Activated CD8-positive, alpha-beta T cell treated with anti-CD3 and anti-CD28 coated beads, Interleukin-2, amount 10 ng/mL, durations not matched to agents 7 days and 5 days (primary cell): ENCODE data around the gene SLC24A4. TPM values are rescaled to one million over a fixed set of nuclear protein-coding genes. Genes with fewer than 3 reads are reported as not detected.
"Not testable (repeated sequence)": the region's sequence is repeated elsewhere in the genome, so short reads cannot be mapped to it uniquely, and the experiment has no call there.

Source experiments
- ATAC-seq: fragments of 150-1000 bp; cut with Tn5 transposase; one replicate; pipeline ENCODE4 v1.10.0; 2021; ENCODE audit warnings: moderate library complexity
- CTCF ChIA-PET: fragments of 350-600 bp; sonication (Branson Sonifier 250); formaldehyde crosslinking; loops from one replicate; lab custom pipeline; 2021; ENCODE audit warnings: antibody characterized with exemption; lab: Charles Lee
- POLR2A ChIA-PET: fragments of 350-600 bp; sonication (Branson Sonifier 250); formaldehyde crosslinking; loops from one replicate; lab custom pipeline; 2021; ENCODE audit warnings: antibody characterized with exemption; lab: Charles Lee
- DNase-seq: peaks from one replicate; pipeline ENCODE4 v3.0.0-alpha.2; 2020
- H3K27ac Mint-ChIP-seq: one replicate; pipeline ENCODE4 v1.8.0; 2021; ENCODE audit warnings: mild to moderate bottlenecking, mixed read lengths
- H3K27me3 Mint-ChIP-seq: one replicate; pipeline ENCODE4 v1.8.0; 2021; ENCODE audit warnings: low read depth, mixed read lengths
- H3K36me3 Mint-ChIP-seq: one replicate; pipeline ENCODE4 v1.8.0; 2021; ENCODE audit warnings: low read depth, mixed read lengths
- H3K4me1 Mint-ChIP-seq: one replicate; pipeline ENCODE4 v1.8.0; 2021; ENCODE audit warnings: low read depth, mixed read lengths
- H3K4me3 Mint-ChIP-seq: one replicate; pipeline ENCODE4 v1.8.0; 2021; ENCODE audit warnings: mild to moderate bottlenecking, mixed read lengths
- H3K9me3 Mint-ChIP-seq: one replicate; pipeline ENCODE4 v1.8.0; 2022; ENCODE audit warnings: mixed read lengths; ENCODE audit not compliant: insufficient read depth
- total RNA-seq, 2 experiments: library from RNA; stranded (reverse); gene quantifications; one replicate each; pipeline ENCODE4 v1.2.3, GENCODE V29; 2021

The SLC24A4 gene
- total RNA-seq, 2 experiments from 2014 or later: 0.05 TPM; not detected in 1

DNA sequence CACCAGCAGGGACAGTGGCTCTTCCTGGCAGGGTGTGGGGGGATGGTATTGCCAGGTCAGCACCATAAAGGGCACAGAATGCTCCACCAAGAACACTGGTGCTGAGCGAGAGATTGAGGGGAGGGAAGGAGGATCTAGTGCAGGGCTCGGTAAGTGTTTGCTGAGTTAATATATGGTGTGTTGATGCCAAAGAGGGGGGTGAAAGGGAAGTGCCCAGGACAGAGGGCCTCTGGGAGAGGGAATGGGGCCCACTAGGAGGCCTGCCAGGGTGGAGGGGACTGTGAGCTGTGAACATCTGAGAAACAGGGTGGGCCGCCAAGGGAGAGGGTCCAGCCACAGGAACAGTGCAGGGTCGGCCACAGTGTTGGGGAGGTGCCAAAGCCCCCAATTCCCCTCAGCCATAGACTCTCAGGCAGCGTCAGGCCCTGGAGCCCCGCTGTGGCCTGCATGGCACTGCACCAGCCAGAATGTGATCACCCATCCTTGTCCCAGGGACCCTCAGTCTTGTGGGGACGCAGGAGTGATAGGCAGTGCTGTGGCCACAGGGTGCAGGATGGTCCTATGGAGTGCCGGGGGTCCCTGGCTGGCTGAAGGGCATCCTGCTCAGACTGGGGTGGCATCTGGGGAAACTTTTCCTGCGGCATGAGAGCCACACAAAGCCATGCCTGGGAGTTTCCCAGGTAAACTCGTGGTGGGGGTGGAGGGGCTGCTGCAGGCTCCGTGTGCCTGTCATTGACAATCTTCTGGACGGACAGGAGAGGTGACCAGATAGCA, 202.5 kb downstream of the SLC24A4 start:
- H3K27me3 Mint-ChIP-seq: no peaks in the 10 kb centered on the region
- H3K4me3 Mint-ChIP-seq: no peak overlapping the region
- peak overlapping the region; percentile 51 for H3K27ac Mint-ChIP-seq
- no peak for ATAC-seq
- DNase-seq: no peak
- ChIA-PET POLR2A (interaction anchor here (1.1 to 1.5 kb wide), 3 partner anchors 9 to 19 kb away, joined by 3 to 6 read pairs (median 4); no protein-coding TSS in a partner anchor), CTCF (no interaction called here)
- H3K4me1 Mint-ChIP-seq: peaks cover 87% of the 10 kb centered on the region
- no peaks in the 10 kb centered on the region for H3K9me3 Mint-ChIP-seq
- peaks cover 47% of the 10 kb centered on the region for H3K36me3 Mint-ChIP-seq

DNA sequence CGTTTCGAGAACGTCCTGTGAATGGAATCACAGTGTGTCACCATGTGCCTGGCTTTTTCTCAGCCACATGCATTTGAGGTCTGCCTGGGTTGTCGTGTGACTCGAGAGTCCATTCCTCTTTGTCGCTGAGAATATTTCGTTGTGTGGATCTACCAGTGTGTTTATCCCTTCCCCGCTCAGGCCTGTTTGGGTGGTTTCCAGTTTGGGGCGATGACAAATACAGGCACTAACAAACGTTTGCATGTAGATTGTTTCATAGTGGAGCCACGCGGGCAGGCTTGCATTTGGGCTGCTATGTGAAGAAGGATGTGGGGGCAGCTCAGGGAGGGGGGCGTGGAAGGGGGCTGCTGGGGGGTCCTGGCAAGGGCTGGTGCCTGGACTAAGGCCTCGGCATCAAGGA, 204.8 kb downstream of the SLC24A4 start:
- DNase-seq: no peak
- Mint-ChIP-seq H3K4me1 (peaks cover 87% of the 10 kb centered on the region), H3K27ac (peak overlapping the region; percentile 22)

DNA sequence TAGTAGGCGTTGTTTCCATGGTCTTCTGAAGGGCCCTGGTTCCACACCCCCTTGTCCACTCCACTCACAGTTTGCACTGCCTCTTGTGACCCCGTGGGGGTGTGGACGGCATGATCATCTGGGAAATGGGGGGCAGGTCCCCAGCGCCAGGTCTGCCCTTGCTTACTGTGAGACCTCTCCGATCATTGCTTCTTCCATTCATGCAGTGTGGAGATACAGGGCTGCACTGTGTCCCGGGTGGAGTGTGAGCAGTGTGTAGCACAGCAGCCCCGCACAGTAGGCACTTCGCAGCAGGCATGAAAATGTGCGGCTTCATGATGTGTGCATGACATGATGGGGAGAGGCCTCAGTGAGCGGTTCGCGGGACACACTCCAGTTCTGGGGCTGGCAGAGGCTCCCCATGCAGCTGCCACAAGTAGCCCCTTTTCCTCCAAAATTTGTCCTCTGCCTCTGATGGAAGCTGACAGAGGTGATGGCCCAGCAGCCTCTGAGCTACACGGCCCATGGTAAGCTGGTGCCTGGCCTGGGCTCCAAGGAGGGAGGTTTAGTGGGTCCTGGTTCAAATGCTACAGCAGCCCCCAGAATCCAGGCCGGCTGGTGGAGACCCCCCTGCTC, 205.6 kb downstream of the SLC24A4 start:
- Mint-ChIP-seq H3K4me3 (no peak overlapping the region), H3K9me3 (no peaks in the 10 kb centered on the region), H3K36me3 (peaks cover 42% of the 10 kb centered on the region), H3K27me3 (no peaks in the 10 kb centered on the region), H3K27ac (peak overlapping the region; percentile 99), H3K4me1 (peaks cover 90% of the 10 kb centered on the region)
- ATAC-seq: no peak
- DNase-seq: no peak
- ChIA-PET CTCF (no interaction called here), POLR2A (interaction anchor here (1.0 kb wide), 1 partner anchor 11 kb away, joined by 3 read pairs; no protein-coding TSS in a partner anchor)

More for the DNA sequence above, 204.8 kb downstream of the SLC24A4 start:
- Mint-ChIP-seq H3K9me3 (no peaks in the 10 kb centered on the region), H3K4me3 (no peak overlapping the region), H3K27me3 (no peaks in the 10 kb centered on the region), H3K36me3 (peaks cover 35% of the 10 kb centered on the region)
- ChIA-PET CTCF (no interaction called here), POLR2A (no interaction called here)
- no peak for ATAC-seq

DNA sequence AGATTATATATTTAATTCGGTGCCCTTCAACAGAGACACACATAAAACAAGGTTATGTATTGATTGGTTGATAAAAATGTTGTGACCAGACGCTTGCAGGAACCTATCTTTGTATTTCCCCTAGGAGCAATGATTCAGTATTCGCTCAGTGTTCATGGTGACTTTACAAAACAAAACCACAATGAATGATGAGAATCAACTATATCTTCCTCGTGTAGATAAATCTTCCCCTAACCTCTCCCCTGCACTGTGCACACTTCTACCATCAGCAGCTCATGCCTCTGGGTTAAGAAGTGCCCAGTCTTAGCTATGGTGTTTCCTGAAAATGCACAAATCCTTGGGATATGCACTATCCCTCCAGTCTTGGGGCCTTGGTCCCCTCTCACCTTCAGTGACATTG, 206.9 kb downstream of the SLC24A4 start:
- ChIA-PET CTCF (interaction anchor here (1.0 to 1.5 kb wide), 3 partner anchors 12 to 65 kb away, joined by 3 read pairs; no protein-coding TSS in a partner anchor), POLR2A (interaction anchor here (1.1 kb wide), 1 partner anchor 12 kb away, joined by 4 read pairs; no protein-coding TSS in a partner anchor)
- H3K9me3 Mint-ChIP-seq: no peaks in the 10 kb centered on the region
- ATAC-seq: no peak
- no peak for DNase-seq
- H3K27me3 Mint-ChIP-seq: no peaks in the 10 kb centered on the region
- peaks cover 45% of the 10 kb centered on the region for H3K36me3 Mint-ChIP-seq
- H3K4me1 Mint-ChIP-seq: peaks cover 87% of the 10 kb centered on the region
- peak overlapping the region; percentile 99 for H3K27ac Mint-ChIP-seq
- peak overlapping the region; percentile 18 for H3K4me3 Mint-ChIP-seq

DNA sequence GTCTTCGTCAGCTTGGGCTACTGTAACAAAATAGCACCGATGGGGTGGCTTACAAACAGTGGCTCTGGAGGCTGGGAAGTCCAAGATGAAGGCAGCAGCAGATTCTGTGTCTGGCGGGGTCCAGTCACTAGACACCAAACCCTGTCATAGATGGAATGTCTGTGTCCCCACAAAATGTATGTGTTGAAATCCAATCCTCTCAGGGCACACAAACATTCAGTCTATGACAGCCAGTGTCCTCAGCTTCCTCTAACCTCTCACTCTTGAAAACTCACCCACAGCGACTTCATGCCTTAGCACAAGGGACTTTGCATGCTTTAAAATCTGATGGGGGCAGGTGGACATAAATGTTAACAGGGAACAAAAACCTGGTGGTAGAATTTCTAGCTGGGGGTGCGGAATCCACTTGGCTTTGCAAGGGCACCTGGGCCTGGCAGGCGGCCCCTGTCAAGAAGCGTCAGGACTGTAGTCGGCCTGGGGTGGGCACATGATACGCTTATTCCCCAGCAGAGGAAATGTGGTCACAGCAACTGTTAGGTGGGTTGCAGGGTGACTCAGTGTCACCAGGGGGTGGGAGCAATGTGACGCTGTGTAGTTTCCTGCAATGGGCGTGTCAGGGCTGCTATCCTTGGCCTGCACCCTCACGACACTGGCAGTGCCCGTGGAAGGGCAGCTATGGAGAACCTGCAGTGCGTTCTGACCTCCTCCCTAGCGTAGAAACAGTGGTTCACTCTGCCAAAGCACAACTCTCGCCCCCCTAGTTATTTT, 208.3 kb downstream of the SLC24A4 start:
- peak; percentile 93 for DNase-seq
- Mint-ChIP-seq H3K36me3 (peaks cover 54% of the 10 kb centered on the region), H3K27ac (peak overlapping the region; percentile 99), H3K9me3 (no peaks in the 10 kb centered on the region), H3K4me3 (peak overlapping the region; percentile 70), H3K27me3 (no peaks in the 10 kb centered on the region), H3K4me1 (peaks cover 87% of the 10 kb centered on the region)
- ChIA-PET CTCF (interaction anchor here (1.1 to 2.6 kb wide), 5 partner anchors 8 to 46 kb away, joined by 3 to 10 read pairs (median 3); no protein-coding TSS in a partner anchor), POLR2A (interaction anchor here (0.6 to 1.6 kb wide), 8 partner anchors 9 to 496 kb away, joined by 3 to 5 read pairs (median 4); no protein-coding TSS in a partner anchor)
- ATAC-seq: peak; percentile 89

DNA sequence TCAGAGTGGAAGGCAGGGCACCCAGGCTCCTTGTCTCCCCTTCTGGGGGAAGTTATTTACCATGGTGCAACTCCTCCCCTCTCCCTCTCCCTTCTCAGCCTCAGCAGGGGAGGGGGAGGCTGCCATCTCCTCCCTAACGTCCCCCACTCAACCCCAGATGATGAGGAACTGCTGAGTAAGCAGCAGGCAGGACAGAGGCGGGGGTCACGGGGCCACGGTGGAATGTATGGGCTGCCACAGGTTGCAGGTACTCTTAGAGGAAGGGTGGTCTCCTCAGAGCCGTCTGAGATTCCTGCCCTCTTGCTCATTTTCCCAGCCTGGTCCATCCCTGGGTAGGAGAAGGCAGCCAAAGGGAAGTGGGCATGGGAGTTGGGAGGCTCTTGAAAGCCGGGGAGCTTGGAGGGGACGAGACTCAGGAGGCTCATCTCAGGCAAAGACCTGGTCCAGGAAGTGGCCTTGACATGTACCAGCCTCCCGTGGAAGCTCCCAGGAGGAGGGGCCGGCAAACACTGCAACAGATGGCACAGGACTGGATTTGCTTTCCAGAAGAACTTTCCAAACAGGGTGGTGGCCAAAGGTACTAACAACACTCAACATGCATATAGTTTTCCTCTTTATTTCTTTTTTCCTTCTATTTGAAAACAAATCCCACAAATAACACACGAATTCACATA, 209.7 kb downstream of the SLC24A4 start:
- H3K27ac Mint-ChIP-seq: peak overlapping the region; percentile 99
- H3K27me3 Mint-ChIP-seq: no peaks in the 10 kb centered on the region
- ATAC-seq (no peak), DNase-seq (no peak)
- CTCF ChIA-PET: interaction anchor here (1.7 to 2.6 kb wide), 3 partner anchors 9 to 18 kb away, joined by 3 to 10 read pairs (median 6); no protein-coding TSS in a partner anchor
- POLR2A ChIA-PET: interaction anchor here (1.0 to 1.6 kb wide), 4 partner anchors 8 to 17 kb away, joined by 3 to 5 read pairs (median 4); no protein-coding TSS in a partner anchor
- H3K4me1 Mint-ChIP-seq: peaks cover 88% of the 10 kb centered on the region
- no peaks in the 10 kb centered on the region for H3K9me3 Mint-ChIP-seq
- H3K4me3 Mint-ChIP-seq: peak overlapping the region; percentile 70
- H3K36me3 Mint-ChIP-seq: peaks cover 57% of the 10 kb centered on the region

DNA sequence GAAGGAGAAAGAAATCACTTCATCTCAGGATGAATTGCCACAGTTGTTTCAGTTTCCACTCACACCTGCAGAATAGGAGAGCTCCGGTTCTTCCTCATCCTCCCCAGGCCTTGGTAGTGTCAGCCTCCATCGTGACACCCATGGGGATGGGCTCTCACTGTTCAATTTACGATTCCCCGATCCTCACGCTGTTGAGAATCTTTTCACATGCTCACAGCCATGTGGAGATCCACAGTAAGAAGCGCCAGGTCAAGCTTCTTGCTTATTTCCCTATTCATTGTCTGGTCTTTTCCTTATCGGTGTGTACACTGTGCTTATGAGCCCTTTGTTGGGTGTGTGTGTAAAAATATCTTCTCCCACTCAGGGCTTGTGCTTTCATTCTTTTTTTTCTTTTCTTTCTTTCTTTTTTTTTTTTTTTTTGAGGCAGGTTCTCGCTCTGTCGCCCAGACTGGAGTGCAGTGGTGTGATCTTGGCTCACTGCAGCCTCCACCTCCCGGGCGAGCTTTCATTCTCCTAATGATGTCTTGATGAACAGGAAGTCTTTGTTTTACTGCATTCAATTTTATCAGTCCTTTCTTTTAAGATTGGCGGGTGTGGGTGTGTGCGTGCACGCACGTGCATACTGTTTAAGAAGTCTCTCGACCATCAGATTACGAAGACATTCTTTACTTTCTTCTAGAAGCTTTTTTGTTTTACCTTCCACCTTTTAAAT, 212.1 kb downstream of the SLC24A4 start:
- peak; percentile 55 for DNase-seq
- CTCF ChIA-PET: interaction anchor here (1.0 kb wide), 2 partner anchors 9 to 16 kb away, joined by 3 to 4 read pairs; no protein-coding TSS in a partner anchor
- peak overlapping the region; percentile 86 for H3K27ac Mint-ChIP-seq
- POLR2A ChIA-PET: interaction anchor here (0.8 to 1.9 kb wide), 8 partner anchors 9 to 413 kb away, joined by 3 to 7 read pairs (median 4); partner anchors contain the start of genes CPSF2 and NDUFB1
- H3K9me3 Mint-ChIP-seq: no peaks in the 10 kb centered on the region
- peak overlapping the region; percentile 62 for H3K4me3 Mint-ChIP-seq
- no peaks in the 10 kb centered on the region for H3K27me3 Mint-ChIP-seq
- H3K4me1 Mint-ChIP-seq: peaks cover 87% of the 10 kb centered on the region
- peak; percentile 15 for ATAC-seq
- H3K36me3 Mint-ChIP-seq: peaks cover 42% of the 10 kb centered on the region

DNA sequence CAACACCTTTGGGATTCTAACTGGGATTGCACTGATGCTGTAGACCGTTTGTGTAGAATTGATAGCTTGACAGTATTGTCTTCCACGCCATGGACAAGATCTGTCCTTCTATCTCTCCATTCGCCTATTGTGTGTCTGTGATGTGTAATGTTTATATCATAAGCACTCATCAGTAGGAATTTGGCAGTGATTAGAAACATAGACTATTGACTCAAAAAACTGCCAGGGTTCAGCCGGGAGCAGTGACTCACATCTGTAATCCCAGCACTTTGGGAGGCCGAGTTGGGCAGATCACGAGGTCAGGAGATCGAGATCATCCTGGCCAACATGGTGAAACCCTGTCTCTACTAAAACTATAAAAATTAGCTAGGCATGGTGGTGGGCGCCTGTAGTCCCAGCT, 213.3 kb downstream of the SLC24A4 start:
- H3K9me3 Mint-ChIP-seq, ATAC-seq, CTCF ChIA-PET, POLR2A ChIA-PET, DNase-seq, H3K27me3 Mint-ChIP-seq: not testable (repeated sequence)
- Mint-ChIP-seq H3K36me3 (peaks cover 42% of the 10 kb centered on the region), H3K4me3 (peak overlapping the region; percentile 2), H3K27ac (peak overlapping the region; percentile 86), H3K4me1 (peaks cover 87% of the 10 kb centered on the region)

DNA sequence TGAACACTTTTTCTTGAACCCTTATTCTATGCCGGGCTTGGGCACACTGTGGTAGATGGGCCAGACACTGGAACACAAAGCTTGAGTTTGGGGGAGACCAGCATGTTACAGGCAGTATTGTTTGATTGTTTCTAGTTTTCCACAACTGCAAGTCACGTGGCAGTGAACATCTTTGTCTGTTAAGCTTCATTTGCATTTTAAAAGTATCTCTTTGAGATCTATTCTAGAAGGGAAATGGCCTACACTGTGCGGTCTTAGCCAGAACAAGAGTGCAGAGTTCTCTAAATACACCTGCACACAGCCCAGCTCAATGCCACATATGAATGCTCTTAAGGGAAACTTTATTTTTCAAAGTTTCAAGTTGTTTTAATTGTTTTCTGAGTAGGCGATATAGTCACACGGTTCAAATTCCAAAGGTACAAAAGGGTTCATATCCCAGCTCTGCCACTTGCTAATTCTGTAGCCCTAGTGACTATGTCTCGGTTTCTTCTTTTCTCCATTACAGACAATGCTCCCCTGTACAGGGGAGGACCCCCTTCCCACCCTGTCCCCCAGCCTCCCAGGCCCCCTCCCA, 215.5 kb downstream of the SLC24A4 start:
- peaks cover 86% of the 10 kb centered on the region for H3K4me1 Mint-ChIP-seq
- no peak overlapping the region for H3K4me3 Mint-ChIP-seq
- no peak for DNase-seq
- no peaks in the 10 kb centered on the region for H3K9me3 Mint-ChIP-seq
- peak overlapping the region; percentile 73 for H3K27ac Mint-ChIP-seq
- ChIA-PET CTCF (interaction anchor here (1.2 to 1.7 kb wide), 3 partner anchors 11 to 48 kb away, joined by 3 to 5 read pairs (median 3); no protein-coding TSS in a partner anchor), POLR2A (interaction anchor here (0.6 to 1.0 kb wide), 5 partner anchors 14 to 178 kb away, joined by 3 to 4 read pairs (median 3); no protein-coding TSS in a partner anchor)
- peak; percentile 29 for ATAC-seq
- H3K36me3 Mint-ChIP-seq: peaks cover 39% of the 10 kb centered on the region
- H3K27me3 Mint-ChIP-seq: no peaks in the 10 kb centered on the region

DNA sequence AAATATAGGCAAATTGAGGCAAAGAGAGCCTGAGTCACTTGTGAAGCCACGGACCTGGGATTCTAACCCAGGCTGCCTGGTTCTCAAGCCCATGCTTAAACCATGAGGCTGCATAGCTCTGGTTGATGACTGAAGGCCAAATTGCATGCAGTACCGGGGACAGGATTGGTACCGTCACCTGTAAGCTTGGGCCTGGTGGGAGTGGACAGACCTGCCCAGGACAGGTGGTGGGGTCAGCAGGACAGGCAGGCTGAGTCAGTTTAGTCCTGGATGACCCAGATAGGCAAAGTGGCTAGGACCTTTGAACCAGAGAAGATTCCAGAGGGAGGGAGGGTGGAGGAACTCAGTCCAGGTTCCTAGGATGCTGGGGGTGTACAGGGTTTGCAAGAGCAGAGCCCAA, 216.5 kb downstream of the SLC24A4 start:
- peaks cover 37% of the 10 kb centered on the region for H3K36me3 Mint-ChIP-seq
- no peak for ATAC-seq
- ChIA-PET CTCF (interaction anchor here (1.3 to 1.7 kb wide), 2 partner anchors 10 to 47 kb away, joined by 3 to 5 read pairs; no protein-coding TSS in a partner anchor), POLR2A (interaction anchor here (0.6 to 1.5 kb wide), 2 partner anchors 8 to 20 kb away, joined by 3 read pairs; no protein-coding TSS in a partner anchor)
- no peak for DNase-seq
- H3K27me3 Mint-ChIP-seq: no peaks in the 10 kb centered on the region
- H3K4me3 Mint-ChIP-seq: peak overlapping the region; percentile 18
- H3K9me3 Mint-ChIP-seq: no peaks in the 10 kb centered on the region
- peak overlapping the region; percentile 72 for H3K27ac Mint-ChIP-seq
- H3K4me1 Mint-ChIP-seq: peaks cover 85% of the 10 kb centered on the region
